Measurements from ENCODE around the gene ATP6V0E2.
"Not testable (repeated sequence)": the region's sequence is repeated elsewhere in the genome, so short reads cannot be mapped to it uniquely, and the experiment has no call there.

ATP6V0E2 gene

DNA sequence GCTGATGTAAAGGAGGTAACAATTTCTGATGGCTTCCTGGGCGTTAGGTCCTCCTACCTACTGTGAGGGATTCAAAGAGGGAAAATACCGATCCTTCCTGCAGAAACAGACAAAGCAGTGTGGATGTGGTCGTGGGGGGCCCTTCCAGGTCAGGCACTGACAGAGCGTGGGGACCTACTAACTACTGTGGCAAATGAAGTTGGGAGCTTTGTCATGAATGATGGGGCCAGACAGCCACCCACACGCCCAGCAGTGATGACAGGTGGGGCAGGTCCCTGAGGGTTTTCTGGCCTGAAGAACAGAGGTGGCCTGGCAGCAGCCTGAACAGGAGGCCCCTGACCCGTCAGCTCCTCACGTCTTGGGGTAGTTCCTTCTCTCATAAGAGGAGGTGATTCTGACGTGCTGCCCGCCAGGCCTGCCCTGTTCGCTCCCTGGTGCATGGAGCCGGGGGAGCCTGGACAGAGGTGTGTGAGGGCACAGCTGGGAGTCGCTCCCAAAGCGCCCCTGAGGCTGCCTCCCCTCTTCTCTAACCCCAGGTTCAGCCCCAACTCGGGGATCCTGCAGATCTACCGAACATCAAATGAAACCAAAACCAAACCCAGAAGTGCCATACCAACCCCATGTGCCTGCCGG is 4.2 kb downstream of the ATP6V0E2 start:
- no peak for DNase-seq (ENCODE audit: low read depth in 3 of 3, low spot score in 1 of 3)

DNA sequence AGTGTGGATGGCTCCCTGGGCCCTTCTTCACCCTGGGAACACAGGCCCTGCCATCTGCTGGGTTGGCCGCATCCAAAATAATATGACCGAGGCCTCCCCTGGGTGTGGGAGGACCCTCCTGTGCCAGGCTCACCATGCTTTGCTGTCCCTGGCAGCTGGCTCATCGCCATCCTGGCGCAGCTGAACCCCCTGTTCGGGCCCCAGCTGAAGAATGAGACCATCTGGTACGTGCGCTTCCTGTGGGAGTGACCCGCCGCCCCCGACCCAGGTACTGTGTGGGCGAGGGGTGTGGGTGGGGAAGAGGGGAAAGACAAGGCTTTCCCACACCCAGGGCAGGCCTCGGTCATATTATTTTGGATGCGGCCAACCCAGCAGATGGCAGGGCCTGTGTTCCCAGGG is 4.8 kb downstream of the ATP6V0E2 start:
- no peak for DNase-seq (ENCODE audit: low read depth in 3 of 3, low spot score in 1 of 3)

DNA sequence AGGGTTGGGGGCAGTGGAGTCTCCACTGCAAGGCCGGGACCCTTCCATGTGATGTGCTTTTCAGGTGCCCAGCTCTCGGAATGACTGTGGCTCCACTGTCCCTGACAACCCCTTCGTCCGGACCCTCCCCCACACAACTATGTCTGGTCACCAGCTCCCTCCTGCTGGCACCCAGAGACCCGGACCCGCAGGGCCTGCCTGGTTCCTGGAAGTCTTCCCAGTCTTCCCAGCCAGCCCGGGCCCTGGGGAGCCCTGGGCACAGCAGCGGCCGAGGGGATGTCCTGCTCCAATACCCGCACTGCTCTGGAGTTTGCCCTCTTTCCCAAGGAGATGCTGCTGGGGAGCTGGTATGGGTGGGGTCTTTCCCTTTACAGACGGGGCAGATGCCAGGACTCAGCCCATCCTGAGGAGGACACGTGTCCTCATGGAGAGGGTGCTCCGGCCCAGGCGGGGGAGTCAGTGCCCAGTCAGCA is 5.5 kb downstream of the ATP6V0E2 start:
- DNase-seq (ENCODE audit: low read depth in 3 of 3, low spot score in 1 of 3) = no peak

DNA sequence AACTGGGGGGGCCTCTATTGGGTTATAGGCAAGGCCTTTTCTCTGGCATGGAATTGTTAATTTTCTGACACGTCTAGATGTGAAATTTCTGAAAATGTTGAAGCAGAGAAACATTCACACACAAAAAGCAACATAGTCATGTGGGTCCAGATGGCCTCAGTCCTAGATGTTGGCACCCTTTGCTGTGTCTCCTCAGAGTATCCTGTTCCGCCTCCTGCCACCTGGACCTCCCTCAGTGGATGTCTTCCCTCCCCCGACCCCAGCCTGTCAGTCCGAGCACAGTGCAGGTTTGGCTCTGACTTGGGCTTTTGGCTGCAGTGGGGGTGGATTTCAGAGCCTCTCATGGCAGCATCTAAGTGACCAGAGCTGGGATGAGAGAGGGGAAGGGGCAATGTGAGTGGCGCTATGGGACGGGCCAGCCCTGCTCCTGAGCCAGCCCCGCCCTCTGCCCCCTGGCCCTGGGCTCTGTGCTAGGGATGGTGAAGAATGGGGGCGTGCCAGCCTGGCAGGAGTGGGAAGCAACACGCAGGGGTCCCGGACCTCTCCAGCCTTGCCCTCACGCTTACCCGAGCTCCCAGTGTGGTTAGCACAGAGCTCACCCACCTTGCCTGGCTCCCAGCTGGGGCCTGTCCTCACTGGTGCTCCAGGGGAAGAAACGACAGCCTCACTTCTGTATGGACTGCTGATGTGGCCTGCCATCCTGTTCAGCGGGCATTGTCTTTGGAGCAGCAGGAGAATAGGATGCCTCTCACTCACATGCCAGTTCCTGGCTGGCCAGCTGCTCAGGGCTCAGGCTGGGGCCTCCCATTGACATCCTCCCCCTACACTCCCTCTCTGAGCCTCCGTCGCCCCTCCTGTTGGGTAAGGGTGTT is 6.2 kb downstream of the ATP6V0E2 start:
- no peak for DNase-seq (ENCODE audit: low read depth in 3 of 3, low spot score in 1 of 3)

DNA sequence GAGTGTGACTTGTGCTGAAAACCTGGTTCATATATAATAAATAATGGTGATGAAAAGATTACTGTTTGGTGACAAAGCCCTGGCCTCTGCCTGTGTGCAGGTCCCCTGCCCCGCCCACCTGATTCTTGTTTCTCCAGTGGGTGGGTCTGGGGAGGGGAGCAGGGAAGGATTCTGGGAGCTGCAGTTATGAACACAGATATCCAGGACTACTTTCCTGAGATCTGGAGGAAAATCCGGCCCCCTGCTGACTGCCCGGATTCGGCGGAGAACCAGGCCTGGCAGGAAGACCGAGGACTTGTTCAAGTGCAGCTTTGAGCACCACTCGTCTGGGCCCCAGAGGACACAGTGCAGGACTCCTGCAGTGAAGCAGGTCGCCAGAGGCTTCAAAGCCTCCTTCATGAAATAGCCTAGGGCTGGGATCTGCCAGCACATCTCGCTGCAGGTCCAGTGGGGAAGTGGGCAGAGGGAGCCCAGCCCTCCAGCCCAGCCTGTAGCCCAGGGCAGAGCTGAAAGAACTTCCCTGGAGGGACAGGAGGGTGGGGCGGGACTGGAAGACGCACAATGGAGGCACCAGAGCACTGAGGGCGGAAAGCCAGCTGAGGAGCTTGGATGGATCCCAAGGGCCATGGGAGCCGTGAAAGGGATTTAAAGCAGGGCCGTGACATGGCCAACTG is 7.0 kb downstream of the ATP6V0E2 start:
- DNase-seq (ENCODE audit: low read depth in 3 of 3, low spot score in 1 of 3) = no peak

DNA sequence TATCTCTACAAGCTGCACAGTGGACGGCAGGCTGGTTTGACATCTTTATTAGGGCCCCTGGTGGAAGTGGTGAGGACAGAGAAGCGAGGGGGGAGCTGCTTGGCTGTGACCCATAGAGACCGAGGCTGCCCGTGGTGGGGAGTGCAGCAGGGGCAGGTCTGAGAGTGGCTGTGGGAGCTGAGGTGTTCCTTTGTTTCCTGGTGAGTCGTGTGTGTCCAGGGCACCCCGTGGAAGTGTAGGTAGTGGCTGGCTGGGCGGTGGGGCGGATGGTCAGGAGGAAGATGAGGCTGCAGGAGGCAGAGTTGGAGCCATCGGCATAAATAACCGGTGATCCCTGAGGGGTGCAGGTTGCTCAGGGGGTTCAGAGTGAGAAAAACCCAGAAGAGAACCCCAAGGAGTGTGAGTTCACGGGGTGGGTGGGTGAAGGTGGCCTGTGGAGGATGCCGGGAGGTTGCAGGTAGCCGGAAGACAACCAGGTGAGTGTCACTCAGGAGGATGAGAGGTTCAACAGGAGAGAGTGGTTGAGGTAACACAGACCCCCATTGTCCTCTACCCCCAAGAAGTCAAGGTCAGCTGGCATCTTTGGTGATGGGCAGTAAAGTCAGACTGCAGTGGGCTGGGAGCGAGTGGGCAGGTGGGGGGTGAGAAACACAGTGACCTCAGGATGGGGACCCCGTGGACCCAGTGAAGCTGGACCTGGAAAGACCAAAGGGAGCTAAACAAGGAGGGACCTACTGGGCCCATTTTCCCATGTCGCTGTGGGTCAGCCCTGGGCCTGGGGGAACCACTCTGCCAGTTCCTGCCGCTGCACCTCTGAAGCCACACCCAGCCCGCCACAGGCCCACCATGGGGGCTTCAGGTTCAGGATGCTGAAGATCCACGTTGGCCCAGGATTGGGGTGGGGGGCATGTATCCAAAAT is 7.8 kb downstream of the ATP6V0E2 start:
- no peak for DNase-seq (ENCODE audit: low read depth in 3 of 3, low spot score in 1 of 3)

DNA sequence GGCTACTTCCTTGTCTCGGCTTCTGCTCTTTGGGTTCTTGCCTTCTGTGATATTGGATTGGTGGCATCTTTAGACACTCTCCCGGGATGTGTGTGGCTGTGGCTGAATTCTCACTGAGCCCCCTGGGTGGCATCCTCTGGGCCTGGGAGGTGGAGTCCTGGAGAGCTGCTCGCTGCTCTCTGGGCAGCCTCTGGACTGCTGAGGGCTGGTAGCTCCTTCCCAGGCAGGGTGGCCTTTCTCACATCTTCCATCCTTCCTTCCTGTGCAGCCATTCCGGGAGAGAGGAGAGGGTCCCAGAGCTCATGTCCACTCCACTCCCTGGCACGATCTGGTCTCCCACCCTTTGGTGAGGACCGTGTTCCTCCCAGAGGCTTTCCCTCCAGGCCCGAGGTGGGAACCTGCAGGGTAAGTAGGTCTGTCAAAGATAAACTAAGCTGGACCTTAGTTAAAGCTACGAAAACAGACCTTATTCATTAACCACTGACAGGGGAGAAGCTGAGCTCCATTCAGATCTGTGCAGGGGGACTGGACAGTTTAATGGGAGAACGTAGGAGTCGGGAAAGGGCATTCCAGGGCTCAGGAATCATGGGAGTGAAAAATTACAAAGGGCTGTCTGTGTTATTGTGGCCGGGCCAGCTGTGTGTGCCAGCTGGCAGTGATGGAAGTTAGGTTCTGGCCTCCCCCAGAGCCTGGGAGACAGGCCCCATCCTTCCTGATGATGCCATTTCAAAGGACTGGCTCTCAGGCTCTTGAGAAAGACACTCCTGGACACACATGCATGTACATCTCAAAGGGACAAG is 8.7 kb downstream of the ATP6V0E2 start:
- DNase-seq (ENCODE audit: low read depth in 3 of 3, low spot score in 1 of 3) = no peak

DNA sequence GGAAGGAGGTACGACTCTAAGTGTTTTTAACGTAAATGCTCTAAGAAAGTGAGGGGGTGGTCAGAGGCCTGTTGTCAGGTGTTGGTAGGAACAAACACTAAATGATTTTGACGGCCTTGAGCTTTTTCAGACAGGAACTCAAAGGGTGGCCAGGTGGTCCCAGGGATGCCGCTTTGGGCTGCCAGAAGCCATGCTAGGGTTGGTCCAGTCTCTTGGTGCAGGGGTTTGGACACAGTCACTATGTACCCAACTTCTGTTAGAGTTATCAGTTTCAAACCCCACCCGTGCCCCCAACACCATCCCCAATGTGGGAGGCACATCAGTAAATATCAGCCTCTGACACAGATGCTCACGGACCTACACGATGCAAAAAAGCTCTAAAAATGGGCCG is 9.3 kb downstream of the ATP6V0E2 start:
- no peak for DNase-seq (ENCODE audit: low read depth in 3 of 3, low spot score in 1 of 3)

DNA sequence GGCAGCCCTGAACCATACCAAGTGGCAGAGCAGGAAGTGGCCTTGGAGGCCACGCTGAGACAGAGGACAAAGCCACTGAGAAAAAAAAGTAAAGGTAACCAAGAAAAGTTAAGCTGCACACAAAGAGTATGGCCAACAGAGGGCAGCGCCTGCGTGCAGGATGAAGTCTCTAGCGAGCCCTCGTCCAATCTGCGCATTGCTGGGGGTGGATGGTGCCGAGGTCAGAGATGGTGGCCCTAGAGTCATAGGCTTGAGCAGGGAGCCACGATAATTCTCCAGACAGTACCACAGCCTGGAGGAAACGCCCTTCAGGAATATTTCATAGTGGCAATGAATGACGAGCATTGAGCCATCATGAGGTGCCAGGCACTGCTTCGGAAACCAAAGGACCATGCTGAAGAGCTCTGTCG is 9.7 kb downstream of the ATP6V0E2 start:
- no peak for DNase-seq (ENCODE audit: low read depth in 3 of 3, low spot score in 1 of 3)

DNA sequence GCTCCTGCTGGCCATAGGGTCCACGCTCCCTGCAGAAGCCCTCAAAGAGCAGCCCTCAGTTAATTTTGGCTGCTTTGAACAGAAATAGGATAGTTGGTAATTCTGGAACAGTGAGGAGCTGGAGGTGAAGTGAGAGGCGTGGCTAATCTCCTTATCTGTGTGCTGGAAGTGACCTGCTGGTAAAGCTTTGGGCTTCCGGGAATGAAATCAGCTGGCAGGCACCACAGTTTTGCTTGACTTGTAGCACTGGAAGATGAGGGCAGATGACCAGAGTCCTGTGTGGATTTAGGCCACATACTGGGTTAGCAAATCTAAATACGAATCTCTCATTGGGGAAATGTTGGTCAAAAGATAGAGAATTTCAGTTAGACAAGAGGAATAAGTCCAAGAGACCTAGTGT is 10.2 kb downstream of the ATP6V0E2 start:
- no peak for DNase-seq (ENCODE audit: low read depth in 3 of 3, low spot score in 1 of 3)

DNA sequence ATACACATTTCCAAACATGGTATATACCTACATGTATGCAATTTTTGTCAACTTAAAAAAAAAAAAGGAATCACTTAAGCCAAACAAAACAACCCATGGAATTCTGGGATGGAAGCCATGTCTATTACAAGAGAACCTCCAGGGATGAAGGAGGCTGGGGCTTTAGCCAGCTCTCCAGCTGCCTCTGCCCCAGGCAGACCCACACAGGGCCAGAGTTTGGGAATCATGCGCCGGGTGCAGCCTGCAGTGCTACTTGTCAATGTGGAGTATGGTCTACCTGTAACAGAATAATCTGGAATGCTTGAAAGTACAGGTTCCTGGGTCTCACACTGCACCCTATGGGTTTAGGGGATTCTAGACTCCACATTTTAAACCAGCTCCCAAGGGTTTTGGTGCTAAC is 10.8 kb downstream of the ATP6V0E2 start:
- no peak for DNase-seq (ENCODE audit: low read depth in 3 of 3, low spot score in 1 of 3)

DNA sequence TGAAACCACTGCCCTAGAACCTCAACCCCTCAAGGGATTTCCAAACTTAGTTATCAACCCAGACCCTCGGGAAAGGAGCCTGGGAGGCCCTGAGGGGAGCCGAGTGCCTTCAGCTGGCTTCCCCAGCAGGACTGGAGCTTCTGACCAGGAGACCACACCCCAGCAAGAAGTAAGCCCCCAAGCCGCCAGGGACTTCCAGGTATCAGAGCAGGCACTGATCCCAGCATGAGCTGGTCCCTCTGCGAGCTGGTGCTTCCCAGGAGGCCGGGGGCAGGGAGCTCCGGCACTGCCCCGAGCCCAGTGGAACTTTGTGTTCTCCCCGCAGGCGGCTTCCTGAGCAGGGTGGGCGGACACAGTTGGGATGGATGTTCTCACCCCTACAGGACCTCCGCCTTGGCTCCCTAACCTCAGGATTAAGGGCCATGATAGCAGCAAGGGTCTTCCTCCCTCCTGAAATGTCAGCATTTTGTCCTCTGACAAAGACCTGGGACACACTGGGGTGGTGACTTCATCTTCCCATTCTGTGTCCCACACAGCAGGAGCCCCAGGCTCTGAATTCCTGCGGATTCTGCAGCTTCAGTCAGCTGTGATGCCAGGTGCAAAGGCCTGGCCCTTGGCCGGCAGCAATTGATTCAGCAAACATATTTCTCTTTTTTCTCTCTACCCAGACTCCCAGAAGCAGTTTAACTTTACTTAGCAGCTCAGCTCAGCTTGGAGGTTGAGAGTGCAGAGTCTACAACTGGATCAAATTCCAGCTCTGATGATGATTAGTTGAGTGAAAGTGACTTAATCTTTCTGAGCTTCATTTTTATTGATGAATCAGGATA is 11.6 kb downstream of the ATP6V0E2 start:
- DNase-seq (ENCODE audit: low read depth in 3 of 3, low spot score in 1 of 3) = no peak

DNA sequence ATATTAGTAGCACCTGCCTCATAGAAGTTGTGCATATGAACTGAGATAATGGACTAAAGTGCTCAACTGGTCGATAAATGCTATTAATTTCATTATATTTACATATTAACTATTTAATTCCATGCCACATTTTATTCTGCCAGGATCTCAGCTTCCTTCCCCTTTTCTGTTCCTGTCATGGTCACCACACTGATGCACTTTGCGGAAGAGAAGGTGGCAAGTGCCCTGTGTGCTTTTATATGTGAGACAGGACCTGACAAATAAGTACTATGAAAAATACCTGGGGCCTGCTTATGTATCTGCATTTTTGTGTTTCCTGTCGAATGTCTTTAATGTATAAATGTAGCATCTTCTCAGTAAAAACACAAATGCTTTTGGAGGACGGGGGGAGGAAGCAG is 12.2 kb downstream of the ATP6V0E2 start:
- DNase-seq (ENCODE audit: low read depth in 3 of 3, low spot score in 1 of 3) = no peak

DNA sequence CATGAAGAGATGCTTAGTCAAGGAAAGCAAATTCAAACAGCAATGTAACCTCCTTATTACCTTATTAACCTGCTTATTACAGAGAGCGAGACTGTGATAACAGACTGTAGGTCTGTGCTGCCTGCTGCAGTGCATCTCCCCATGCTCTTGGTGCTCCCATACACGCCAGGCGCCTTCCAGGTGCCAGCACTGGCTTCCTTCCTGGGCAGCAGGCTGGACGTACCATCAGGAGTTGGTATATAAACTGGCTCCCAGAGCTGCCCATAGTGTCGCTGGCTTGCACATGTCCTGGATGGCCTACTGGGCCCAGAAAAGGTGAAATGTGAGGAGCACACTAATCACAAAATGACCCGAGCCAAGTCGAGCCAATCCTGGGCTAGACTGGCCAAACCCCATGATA is 13.5 kb downstream of the ATP6V0E2 start:
- no peak for DNase-seq (ENCODE audit: low read depth in 3 of 3, low spot score in 1 of 3)

DNA sequence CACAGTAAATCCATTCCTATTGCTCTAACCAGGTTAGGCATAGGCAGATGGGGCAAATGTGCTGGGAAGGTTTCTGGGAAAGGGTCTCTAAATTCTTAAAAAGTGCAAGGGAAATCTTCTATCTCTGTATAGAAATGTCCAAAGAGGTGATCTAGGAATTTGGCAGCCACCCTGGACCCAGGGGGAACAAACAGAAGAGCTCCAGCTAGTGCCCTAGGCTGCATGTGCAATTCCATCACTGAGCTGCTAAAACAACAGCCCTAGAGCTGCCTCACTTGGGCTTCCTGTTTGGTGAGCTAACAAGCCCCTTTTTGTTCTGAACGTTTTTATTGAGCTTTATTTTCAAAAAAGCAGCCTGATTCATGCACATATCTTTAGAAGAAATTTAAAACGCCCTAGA is 16.9 kb downstream of the ATP6V0E2 start:
- not testable (repeated sequence) for DNase-seq (ENCODE audit: low read depth in 3 of 3, low spot score in 1 of 3)

DNA sequence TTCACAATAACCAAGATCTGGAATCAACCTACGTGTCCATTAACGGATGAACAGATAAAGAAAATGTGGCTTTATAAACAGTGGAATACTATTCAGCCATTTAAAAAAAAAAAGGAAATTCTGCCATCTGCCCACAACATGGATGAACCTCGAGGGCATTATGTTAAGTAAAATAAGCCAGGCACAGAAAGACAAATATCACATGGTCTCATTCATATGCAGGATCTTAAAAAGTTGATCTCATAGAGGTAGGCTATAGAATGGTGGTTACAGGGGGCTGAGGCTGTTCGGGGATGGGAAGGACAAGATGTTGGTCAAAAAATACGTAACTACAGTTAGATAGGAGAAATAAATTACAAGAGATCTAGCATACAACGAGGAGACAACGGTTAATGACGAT is 21.2 kb downstream of the ATP6V0E2 start:
- DNase-seq (ENCODE audit: low read depth in 3 of 3, low spot score in 1 of 3) = not testable (repeated sequence)

DNA sequence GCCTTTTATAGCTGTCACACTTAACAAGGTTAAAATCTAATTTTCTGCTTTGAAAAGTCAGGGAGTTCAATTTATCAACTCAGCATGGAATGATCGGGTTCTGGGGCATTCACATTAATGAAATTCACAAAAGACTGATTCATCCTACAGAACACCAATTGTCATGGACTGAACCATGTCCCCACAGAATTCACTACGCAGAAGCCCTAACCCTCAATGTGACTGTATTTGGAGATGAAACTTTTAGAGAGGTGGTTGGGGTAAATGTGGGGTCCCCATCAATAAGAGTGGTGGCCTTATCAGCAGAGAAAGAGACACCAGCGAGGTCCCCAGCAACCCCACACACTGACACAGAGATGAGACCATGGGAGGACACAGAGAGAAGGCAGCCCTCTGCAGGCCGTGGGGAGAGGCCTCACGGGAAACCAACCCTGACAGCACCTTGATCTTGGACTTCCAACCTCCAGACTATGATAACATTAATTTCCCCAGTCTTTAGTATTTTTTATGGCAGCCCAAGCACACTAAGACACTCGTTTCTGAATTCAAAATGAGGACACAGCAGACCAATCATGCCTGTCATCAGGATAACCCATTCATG is 34.1 kb downstream of the ATP6V0E2 start:
- not testable (repeated sequence) for DNase-seq (ENCODE audit: low read depth in 3 of 3, low spot score in 1 of 3)

DNA sequence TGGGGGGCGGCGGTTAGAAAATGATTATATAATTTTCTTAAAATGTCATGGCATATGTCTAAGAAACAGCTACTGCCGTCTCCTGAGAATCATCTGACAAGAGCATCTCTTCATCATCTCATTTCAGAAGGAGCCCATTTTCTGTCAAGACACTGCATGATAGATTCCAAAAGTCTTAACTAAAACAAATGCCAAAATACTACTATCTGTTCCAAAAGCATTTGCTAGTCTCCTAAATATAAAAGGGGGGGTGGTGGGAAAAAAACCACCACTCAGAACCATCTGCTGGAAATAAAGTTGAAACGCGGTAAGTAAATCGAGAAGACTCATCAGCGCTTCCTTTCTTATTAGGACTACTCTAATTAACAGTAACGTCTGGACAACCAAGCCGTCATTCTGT is 36.5 kb downstream of the ATP6V0E2 start:
- not testable (repeated sequence) for DNase-seq (ENCODE audit: low read depth in 3 of 3, low spot score in 1 of 3)

DNA sequence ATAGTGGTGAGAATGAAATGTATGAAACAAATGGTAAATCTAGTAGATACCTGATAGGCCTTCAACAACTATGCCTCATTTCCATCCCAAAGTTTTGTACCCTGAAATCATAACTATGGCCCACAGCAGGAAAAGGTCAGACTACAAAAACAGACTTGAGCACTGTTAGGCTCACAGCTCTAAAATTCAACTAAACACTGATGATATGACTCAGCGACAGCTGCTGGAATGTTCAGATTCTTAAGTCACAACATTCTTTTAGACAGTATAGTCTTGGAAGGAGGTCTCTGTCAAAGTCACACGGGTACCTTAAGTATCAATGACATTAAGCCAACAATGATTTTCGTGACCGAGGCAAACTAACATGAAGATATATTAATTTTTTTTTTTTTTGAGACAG is 38.4 kb downstream of the ATP6V0E2 start:
- DNase-seq (ENCODE audit: low read depth in 3 of 3, low spot score in 1 of 3) = not testable (repeated sequence)
